ENCODE measurements around the gene CFAP58. TPM values are rescaled to one million over a fixed set of nuclear protein-coding genes. Genes with fewer than 3 reads are reported as not detected.

The CFAP58 gene
- total RNA-seq, 1 experiment from 2014 or later, result 0.63 TPM

GRCh38 chr10:104337985-104338735 is 15.5 kb upstream of the CFAP58 start, which contains the start of gene ITPRIP:
Gene ITPRIP (minus strand): TSS chr10:104338465. CDS start chr10:104316051, 22,414 bp downstream.
- Mint-ChIP-seq H3K9me3 (no peaks in the 10 kb centered on the region), H3K4me3 (peak within 1 kb of the TSS; percentile 92 to 95), H3K36me3 (ENCODE audit: insufficient read depth in 1 of 3, low read depth in 3 of 3) (peaks cover 0 to 5% (median under 1%) of the 10 kb centered on the region in 3 experiments; a peak in 3 of 7 replicates), H3K27me3 (ENCODE audit: low read depth) (peaks cover 3% of the 10 kb centered on the region; the same call in 1 of the 2 replicates), H3K4me1 (peaks cover 50 to 54% of the 10 kb centered on the region in 2 experiments), H3K27ac (peak within 1 kb of the TSS; percentile 98 to 100 (median 99))
- H3K9me3 ChIP-seq (ENCODE audit: control insufficient read depth, low read depth, low read length), result no peaks in the 10 kb centered on the region
- peak within 1 kb of the TSS; percentile 100 for H3K18ac ChIP-seq (ENCODE audit: insufficient read length, low read depth, low read length)
- H4K91ac ChIP-seq (ENCODE audit: insufficient read length, low read depth, low read length), result no peak within 1 kb of the TSS
- H3T11ph ChIP-seq (ENCODE audit: low read length), result peak within 1 kb of the TSS; percentile 79
- peak within 1 kb of the TSS; percentile 90 for H3K9ac ChIP-seq (ENCODE audit: extremely low read depth, insufficient read length, low read length)
- no CpG with 5 or more reads among the region's 70 CpGs for WGBS (ENCODE audit: extremely low coverage, insufficient read length, low lambda C conversion rate)
- no peak within 1 kb of the TSS for H3K23ac ChIP-seq (ENCODE audit: insufficient read length, low read depth, low read length)
- H3K14ac ChIP-seq (ENCODE audit: insufficient read depth, low read length), result peak within 1 kb of the TSS; percentile 99
- peak within 1 kb of the TSS; percentile 88 for H2BK12ac ChIP-seq (ENCODE audit: insufficient read length, low read depth, low read length)
- H4K8ac ChIP-seq (replicated peaks; ENCODE audit: insufficient read length, low read depth, low read length), result no peak within 1 kb of the TSS
- H3K23me2 ChIP-seq (ENCODE audit: insufficient read length, low read depth, low read length, poor library complexity, severe bottlenecking), result peaks cover 12% of the 10 kb centered on the region
- peak within 1 kb of the TSS; percentile 89 for H2BK120ac ChIP-seq (ENCODE audit: low read depth, low read length, poor library complexity, severe bottlenecking)
- no peak within 1 kb of the TSS for H2BK15ac ChIP-seq (ENCODE audit: low read depth, low read length)
- no peaks in the 10 kb centered on the region for H3K79me1 ChIP-seq (ENCODE audit: insufficient read depth, low read depth, low read length, poor library complexity, severe bottlenecking)
- H3K27ac ChIP-seq (ENCODE audit: insufficient read length, low read depth, low read length), result peak within 1 kb of the TSS; percentile 54
- H2BK5ac ChIP-seq (ENCODE audit: insufficient read length, low read length), result no peak within 1 kb of the TSS
- no peaks in the 10 kb centered on the region for H3K27me3 ChIP-seq (ENCODE audit: insufficient read depth, low read length)
- H4K20me1 ChIP-seq (ENCODE audit: control insufficient read depth, insufficient read depth, insufficient read length), result no peaks in the 10 kb centered on the region
- TF ChIP-seq CTCF (conservative IDR thresholded peaks at IDR 0.05), result peak; percentile 56
- peaks cover 9% of the 10 kb centered on the region; the same call in 1 of the 2 replicates for H3K4me1 ChIP-seq (ENCODE audit: insufficient read depth, low read length)
- peak; percentile 68 for DNase-seq
- H3K4me2 ChIP-seq (ENCODE audit: insufficient read depth, insufficient read length, low read length), result peak within 1 kb of the TSS; percentile 78
- H2BK20ac ChIP-seq (ENCODE audit: low read depth, low read length, poor library complexity, severe bottlenecking), result peak within 1 kb of the TSS; percentile 100
- H3K56ac ChIP-seq (ENCODE audit: insufficient read length, low read depth, low read length), result no peak within 1 kb of the TSS
- H4K5ac ChIP-seq (ENCODE audit: insufficient read length, low read depth, low read length), result peak within 1 kb of the TSS; percentile 56
- H3K79me2 ChIP-seq (ENCODE audit: insufficient read depth, low read length), result peaks cover 17% of the 10 kb centered on the region; the same call in 1 of the 2 replicates
- no peak within 1 kb of the TSS; the same call in 1 of the 2 replicates for H3K4ac ChIP-seq (ENCODE audit: low read depth, low read length)
- H2AFZ ChIP-seq (ENCODE audit: low read length), result peak within 1 kb of the TSS; percentile 24
- no peak within 1 kb of the TSS for H2AK5ac ChIP-seq (ENCODE audit: insufficient read length, low read length)
